ENCODE data around the gene LBHD2.
A peak's percentile ranks its signal among the peaks of the same experiment; 100 is the strongest.

LBHD2 gene

DNA sequence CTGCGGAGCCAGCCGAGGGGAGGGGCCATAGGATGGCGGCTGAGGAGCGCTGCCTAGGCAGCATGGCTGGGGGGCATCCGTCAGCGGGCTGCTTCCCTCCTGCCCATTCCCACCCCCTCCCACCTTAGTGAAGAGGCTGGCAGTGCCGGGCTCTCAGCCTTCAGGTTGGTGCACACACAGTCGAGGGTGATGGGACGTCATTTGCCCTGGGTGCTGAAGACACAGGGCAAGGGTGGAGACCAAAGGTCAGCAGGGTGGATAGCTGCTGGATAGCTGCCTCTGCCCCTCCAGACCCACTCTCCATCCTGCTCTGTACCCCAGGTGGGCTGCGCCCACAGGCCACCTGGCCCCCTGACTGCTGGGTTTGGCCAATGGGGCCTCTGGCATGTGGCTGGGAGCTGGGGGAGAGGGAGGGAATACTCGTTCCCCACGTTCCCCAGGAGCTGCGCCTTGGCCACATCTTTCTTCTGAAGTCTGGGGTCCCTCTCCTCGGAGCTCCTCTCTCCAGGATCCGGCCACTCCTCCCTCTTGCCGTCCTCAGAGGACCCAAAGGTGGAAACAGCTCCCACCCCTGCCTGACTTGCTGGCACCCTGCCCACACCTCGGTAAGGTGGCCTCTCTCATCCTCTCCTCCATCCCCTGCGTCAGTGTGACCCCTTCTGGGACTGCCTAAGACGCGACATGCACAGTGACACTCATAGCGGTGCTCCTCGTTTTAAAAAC is 15.5 kb upstream of the LBHD2 start:
- no peak for DNase-seq (ENCODE audit: low read depth)

DNA sequence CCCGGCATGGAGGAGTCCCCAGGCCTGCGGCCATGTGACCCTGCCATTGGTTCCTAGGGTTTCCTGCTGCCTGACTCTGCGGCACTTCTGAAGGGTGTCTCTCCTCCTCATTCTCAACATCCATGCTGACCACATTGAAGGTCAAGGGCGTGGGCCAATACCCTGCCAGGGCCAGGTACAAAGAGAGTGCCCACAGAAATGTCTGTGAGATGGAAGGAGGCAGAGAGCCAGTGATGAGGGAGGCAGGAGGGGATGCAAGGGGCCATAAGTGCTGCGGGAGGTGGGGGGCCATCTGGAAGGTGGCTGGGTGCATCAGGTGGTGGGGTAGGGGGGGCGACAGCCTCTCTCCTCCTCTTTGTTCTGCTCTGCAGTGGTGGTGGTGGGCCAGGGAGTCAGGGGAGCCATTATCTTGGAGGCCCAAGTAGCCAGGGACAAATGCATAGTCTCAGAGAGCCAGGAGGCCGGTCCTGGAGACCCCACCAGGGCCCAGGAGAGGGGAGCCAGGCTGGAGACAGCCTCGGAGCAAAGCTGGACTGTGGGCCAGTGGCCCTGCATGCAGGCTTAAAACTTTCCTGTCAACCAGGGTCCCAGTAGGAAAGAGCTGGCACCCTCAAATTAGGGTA is 13.6 kb upstream of the LBHD2 start:
- DNase-seq (ENCODE audit: low read depth), result no peak

DNA sequence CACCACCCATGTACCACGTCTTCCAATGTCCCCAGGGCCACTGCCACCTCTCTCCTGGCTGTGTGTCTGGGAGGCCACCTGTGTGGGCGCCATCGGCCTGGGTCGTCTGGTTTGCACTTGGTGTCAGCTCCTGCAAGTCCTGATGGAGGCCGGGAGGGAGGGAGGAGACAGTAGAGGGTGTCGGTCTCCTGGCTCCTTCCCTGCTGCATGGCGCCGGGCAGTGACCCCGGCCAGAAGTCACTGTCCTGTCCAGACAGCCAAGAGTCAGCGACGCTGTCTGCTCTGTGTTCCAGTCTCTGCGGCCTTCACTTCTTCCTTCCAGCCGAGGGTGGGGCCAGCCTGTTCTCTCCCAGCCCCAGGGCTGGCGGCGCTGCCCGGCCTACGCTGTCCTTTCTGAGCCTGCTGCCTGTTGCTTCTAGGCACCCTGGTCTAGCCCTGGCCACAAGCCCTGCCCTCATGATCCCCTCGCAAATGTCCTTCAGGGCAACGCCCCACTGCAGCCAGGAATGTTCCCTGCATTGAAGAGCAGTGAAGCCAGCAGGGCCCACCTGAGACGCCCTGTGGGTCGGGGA is 13.0 kb upstream of the LBHD2 start:
- no peak for DNase-seq (ENCODE audit: low read depth)

DNA sequence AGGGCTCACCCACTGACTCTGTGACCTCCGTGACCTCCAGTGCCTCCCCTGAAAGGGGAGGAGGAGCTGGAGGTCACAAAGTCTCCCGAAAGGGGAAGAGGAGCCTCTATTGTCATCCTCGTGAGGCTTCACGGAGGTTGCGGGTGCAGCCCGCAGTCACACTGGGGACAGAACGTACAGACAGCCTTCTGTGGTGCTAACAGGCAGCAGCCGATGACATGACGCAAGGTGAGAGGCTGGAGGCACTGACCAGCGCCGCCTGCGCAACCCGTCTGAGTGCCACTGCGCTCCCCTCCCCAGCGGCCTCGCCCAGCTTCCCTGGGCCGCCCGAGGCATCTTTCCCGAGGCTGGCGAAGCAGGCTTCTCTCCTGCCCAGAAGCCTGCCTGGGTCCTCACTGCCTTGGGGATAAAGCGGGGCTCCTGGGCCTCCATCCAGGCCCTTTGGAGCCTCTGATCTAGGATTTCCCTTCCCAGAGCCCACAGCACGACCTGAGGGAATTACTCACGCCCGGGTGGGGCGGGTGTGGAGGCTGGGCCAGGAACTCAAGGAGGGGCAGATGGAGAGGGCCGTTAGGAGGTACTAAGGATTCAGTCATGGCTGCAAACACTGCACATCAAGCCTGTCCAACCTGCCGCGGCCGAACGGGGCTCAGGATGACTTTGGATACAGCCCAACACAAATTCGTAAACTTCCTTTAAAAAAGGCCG is 12.3 kb upstream of the LBHD2 start:
- DNase-seq (ENCODE audit: low read depth), result no peak

- no peak for DNase-seq (ENCODE audit: low read depth)
These were observed 11.2 kb upstream of the LBHD2 start for GRCh38 chr14:103072595-103073366.

DNA sequence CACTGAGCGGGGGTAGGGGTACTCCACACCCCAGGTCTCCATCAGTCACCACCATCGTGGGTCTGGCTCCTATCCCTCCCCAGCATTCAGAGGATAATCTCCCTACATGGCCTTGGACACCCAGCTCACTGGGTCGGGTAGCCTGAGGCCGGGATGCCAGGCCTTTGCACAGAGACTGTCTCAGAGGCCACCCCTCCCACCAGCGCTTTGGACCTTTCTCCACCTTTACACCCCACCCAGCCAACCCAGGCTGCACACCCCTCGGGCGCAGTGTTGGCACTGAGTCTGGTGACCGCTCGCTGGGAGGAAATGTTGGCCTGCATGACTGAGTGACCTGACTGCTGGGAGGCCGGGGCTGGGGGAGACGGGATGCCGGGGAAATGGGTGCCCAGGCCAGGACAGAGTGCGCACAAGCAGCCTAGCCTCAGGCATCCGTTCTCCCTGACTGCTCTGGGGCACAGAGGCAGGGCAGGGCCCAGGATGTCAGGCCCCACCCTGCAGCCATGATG is 10.6 kb upstream of the LBHD2 start:
- no peak for DNase-seq (ENCODE audit: low read depth)

DNA sequence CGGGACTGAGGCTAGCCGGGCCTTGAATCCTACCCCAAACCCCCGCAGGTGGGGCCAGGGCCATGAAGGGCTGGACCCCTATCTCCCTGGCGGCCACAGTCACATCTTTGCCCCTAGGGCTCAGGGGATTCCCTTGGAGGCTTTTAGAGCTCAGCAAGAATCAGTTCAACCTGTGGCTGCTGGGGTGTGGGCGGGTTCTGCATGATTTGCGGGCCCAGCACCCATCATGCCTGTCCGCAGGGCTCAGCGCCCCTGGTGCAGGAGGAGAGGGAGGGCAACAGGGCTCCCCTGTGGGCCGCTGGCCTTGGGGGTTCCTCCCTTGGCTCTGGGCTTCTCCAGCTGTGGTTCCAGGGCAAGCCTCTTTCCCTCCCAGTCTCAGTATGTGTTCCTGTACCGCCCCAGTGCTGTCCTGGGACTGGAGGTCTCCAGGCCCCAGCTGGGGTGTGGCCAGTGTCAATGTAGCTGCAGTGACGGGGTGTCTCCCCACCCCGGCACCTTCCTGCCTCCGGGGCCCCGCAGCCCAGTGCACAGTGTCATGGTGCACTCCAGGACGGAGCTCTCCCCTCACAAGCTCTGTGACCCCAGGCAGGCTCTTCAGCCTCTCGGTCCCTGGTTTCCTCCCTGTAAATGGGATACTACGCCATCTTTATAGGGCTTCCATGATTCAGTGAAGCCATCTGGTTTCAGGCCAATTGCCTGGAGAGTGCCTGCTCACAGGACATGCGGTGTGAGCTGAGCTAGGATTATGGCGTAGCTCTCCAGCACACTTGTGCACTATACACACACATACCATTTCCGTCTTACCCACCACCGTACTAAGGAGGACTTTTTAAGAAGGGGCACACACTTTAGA is 9.9 kb upstream of the LBHD2 start:
- DNase-seq (ENCODE audit: low read depth), result no peak

- DNase-seq (ENCODE audit: low read depth), result no peak
These were observed 9.2 kb upstream of the LBHD2 start for GRCh38 chr14:103074729-103075367.

- DNase-seq (ENCODE audit: low read depth), result peak; percentile 72
These were observed 5.6 kb upstream of the LBHD2 start for GRCh38 chr14:103078420-103078749.

DNA sequence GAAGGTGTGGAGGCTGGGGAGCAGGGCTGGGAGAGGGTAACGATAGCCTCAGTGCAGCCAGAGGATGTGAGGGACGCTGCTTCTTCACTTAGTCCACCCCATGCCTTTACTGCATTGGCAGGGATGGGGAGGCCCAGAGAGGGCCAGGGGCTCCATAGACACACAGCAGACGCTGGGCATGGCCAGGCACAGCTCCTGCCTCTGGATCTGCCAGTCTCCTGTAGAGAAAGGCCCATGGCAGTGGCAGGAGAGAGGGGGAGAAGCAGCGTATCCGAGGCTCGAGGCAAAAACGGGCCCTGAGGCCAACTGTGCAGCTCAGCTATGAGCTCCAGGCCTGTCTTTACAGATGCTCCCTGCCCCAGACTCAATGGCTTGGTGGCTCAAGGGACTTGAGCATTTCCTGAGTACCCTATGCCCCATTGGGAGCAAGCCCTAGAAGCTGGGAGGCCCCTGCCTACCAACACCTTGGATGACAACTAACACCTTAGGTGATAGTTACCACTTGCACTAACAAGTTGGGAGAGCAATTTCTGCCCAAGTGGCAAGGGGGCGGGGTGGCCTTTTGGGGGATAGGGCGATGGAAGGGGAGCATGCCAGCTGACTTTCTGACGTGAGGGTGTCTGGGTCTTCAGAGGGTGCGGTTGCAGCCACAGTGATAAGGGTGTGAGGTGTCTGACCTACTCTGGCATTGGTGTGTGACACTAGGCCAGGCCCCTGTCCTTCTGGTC is 5.0 kb upstream of the LBHD2 start:
- no peak for DNase-seq (ENCODE audit: low read depth)

- no peak for DNase-seq (ENCODE audit: low read depth)
These were observed 2.1 kb upstream of the LBHD2 start for GRCh38 chr14:103081951-103082350.

DNA sequence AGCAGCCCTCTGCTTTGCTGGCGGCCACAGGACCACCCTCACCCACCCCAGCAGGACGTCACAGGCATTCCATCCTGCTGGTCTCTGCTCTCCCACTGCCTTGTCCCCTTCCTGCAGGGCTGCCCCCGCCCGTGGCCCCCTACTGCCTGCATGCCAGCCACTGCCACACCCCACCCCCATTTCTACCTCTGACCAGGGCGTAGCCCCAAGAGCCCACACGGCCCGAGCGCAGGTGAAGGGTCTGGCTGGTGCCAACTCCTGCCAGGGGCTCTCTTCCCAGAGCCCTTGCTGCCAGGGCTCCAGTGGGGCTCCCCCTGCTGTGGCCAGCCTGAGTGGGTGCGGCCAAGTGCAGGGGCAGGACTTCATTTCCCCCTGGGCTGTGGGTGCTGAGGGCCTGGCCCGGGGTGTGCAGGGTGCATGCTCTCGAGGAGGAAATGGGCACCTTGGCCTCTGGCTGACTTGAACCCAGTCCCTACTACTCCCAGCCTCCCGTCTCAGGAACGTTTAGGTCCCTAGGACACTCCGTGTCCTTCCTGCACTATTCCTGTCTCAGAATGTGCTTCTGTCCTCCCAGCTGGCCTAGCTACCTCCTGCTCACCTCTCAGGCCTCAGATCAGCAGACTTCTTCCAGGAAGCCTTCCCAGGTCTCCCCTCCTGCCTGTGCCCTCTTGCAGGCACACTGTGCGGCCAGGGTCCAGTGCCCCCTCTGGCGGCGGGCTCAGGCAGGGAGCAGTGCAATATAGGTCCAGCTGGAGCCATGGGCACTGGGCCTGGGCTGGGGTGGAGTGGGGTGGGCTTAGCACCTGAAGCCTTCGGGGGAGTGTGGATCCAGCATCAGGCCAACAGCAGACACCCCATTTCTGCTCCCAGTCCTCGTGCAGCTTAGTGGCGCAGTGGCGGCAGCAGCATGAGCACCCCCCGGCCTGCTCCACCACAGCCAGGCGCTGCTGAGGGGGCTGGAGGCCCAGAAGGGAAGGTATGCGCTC is 1.4 kb downstream of the LBHD2 start:
- DNase-seq (ENCODE audit: low read depth), result no peak

- no peak for DNase-seq (ENCODE audit: low read depth)
These were observed 2.8 kb downstream of the LBHD2 start for GRCh38 chr14:103086771-103087342.

- DNase-seq (ENCODE audit: low read depth), result no peak
These were observed 3.4 kb downstream of the LBHD2 start for GRCh38 chr14:103087343-103087835.

GRCh38 chr14:103088921-103089320 is 4.9 kb downstream of the LBHD2 start:
- DNase-seq (ENCODE audit: low read depth), result no peak

DNA sequence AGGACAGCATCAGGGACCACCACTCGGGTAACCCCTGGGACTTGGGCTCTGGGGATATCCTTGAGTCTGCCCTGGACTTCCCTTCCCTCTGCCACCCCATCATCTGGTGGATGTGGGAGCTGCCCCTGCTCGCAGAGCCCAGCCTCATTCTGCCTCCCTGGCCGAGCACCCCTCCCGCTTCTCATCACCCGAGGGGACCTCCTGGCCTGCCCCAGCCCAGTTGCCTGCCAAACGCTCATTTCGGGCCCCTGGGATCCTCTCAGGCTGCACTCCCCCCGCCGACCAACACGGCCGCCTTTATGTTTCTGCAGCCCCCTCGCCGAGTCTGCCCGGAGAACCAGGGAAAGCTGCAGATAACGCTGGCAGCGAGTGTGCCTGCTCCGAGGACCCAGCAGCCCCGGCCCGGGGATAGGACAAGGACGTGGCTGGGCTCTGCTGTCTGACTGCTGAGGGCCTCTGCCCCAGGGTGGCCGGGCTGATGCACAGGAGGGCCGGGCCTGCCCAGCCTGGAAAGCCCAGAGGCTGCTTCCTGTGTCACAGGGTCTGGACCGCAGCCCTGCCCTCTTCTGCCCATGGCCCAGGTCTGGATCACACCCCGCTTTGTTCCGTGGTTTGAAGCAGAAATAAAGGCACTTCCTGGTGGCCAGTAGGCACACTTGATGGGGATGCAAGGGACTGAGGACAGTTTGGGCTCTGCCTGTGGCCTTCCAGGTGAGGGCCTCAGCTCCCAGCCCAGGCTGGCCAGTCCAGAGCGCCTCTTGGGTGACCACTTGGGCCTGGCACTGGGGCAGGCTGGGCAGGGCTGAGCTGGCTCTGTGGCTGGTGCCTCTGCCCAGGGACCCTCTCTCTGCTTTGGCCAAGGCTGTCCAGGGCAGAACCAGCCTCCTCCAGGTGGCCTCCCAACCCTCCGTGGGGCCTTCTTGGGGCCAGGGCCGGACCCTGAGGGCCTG is 5.7 kb downstream of the LBHD2 start:
- no peak for DNase-seq (ENCODE audit: low read depth)

DNA sequence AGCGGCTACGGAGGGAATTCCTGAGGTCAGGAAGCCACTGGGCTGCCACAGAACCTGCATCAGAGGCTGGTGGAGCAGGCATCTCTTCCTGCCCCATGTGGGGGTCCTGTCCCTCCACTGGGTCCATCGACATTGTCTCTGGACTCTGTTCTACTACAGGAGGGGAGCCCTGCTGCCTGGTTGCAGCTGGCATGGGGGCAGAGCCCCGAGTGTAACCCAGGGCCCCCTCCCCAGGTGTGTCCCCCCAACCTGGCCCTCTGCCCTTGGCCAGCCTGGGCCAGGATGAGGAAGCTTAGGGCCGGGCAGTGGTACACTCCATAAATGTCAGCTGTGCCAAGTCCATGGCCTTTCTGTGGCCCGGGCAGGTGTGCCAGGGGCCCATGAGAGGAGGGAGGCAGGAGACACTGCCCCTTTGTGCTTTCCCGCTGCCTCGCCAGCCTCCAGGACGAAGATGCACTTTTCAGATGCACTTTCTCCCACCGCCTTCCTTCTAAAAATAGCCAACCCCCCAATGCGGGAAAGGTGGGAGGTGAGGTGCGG is 6.5 kb downstream of the LBHD2 start:
- no peak for DNase-seq (ENCODE audit: low read depth)

Measured in amniotic epithelial cell (primary cell).